ENCODE measurements around the gene TMCO4.
"Not testable (repeated sequence)": the region's sequence is repeated elsewhere in the genome, so short reads cannot be mapped to it uniquely, and the experiment has no call there.

Gene TMCO4

DNA sequence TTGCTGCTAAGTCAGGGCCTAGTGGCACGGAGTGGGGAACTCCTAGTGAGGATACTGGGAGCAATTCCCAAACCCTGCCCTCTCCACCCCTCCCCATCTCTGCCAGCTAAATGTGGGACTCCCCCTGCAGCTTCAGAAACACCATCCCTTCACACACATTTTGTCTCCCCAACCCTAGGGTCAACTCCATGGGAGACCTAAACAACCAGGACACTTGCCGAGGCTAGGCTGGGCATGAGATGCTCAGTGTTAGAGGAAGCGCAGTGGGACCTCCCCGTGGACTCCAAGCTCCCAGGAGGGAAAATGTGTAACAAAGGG, 13.9 kb upstream of the TMCO4 start:
- no peak for DNase-seq (ENCODE audit: low read depth)

- DNase-seq (ENCODE audit: low read depth), result no peak
Observed at GRCh38 chr1:19812875-19813642, 13.3 kb upstream of the TMCO4 start.

DNA sequence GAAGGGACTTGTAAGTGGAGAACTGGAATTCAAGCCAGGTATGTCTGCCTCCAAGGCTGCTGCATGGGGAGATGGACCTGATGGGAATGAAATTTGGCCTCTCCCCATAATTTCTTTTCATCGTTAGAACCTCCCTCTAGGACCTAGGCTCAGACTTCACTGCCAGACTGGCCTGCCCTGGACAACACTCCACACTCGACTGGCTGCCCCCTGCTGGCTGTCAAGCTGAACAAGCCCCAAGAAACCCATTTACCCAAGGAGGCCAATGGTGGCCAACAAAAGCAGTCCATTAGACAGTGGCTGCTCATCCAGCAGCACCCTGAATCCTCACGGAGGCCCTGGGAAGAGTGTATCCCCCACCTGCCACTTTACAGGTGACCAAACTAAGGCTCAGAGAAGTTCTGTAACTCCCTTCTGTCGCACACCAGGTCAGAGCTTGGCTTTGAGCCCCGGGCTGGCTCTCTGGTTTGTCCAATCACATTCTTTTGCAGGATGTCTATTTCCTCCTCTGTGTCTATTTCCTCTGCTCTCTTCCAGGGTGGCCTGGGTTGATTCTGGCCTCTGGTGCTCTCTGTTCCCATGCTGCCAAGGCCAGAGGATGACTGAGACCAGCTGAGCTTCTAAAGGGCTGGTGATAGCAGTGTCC, 11.6 kb upstream of the TMCO4 start:
- peak; percentile 32 for DNase-seq (ENCODE audit: low read depth)

DNA sequence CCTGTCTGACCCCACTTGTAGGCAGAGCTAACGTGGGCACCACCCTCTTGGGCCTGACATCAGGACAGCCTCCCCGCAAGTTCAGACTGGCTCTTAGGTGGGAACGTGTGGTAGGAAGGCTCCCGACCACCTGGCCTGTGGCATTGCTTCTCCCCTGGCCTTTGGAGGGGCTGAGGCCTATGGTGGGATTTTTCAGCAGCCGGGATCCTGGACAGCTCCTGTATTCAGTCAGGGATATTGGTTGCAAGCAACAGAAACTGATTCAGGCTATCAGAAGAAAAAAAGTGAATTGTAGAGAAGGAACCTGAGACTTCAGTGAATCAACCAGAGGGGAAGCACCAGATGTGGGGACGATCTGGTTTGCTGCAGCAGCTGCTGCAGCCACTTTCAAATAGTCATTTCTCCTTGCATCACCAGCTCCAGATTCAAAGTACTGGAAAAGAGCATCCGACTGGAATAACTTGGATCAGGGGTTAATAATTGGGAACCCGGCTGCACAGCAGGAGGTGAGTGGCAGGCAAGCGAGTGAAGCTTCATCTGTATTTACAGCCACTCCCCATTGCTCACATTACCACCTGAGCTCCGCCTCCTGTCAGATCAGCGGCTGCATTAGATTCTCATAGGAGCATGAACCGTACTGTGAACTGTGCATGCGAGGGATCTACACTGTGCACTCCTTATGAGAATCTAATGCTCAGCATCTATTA, 9.5 kb upstream of the TMCO4 start:
- DNase-seq (ENCODE audit: low read depth), result no peak

DNA sequence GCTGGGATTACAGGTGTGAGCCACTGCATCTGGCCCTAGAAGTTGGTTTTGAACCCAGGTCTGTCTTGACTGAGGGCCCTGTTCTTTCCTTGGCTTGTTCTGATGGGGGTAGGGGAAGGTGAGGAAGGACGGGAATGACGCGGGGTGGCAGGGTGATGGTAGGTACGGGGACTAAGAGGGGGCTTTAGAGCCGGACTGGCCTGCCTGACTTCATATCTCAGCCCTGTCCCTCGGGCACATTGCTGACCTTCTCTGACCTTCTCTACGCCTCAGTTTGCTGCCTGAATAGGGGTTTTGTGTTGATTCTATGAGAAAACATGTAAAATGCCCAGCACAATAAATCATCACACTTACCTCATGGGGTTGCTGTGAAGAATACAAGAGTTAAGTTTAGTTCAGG, 8.6 kb upstream of the TMCO4 start:
- no peak for DNase-seq (ENCODE audit: low read depth)

DNA sequence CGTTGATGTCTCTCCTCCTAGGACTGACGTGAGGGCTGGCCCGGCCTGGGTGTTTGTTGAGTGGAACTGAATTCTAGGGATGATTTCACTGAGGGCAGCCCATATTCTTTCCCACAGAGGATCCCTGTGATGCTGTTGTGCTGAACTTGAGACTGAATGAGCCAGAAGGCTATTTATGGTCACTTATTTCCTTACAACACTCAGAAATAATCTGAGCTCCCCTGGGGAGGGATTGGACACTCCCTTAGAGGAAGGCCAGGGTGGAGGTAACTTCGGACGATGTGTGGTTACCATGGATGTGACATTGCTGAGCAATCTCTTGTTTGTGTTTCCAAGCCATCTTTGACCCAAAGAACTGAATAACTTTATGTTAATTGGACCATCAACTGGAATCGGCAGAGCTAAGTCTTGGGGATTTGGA, 5.1 kb upstream of the TMCO4 start:
- DNase-seq (ENCODE audit: low read depth), result no peak

GRCh38 chr1:19802269-19802668, 2.6 kb upstream of the TMCO4 start:
- DNase-seq (ENCODE audit: low read depth), result no peak

- DNase-seq (ENCODE audit: low read depth), result peak; percentile 21
Observed at GRCh38 chr1:19800076-19800804, 524 bp upstream of the TMCO4 start.

GRCh38 chr1:19798486-19799229, 1.1 kb downstream of the TMCO4 start:
- no peak for DNase-seq (ENCODE audit: low read depth)

DNA sequence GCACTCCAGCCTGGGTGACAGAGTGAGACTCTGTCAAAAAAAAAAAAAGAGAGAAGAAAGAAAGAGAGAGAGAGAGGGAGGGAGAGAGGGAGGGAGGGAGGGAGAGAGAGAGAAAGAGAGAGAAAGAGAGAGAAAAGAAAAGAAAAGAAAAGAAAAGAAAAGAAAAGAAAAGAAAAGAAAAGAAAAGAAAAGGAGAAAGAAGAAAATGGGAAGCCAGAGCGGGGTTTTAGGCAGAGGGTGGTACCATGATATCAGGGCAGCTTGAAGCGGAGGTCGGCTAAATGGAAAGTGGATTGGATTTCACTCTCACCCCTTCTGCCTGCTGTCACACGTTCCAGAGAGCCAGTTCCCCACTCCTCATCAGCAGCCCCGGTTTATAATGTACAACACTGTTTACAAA, 1.9 kb downstream of the TMCO4 start:
- DNase-seq (ENCODE audit: low read depth), result no peak

DNA sequence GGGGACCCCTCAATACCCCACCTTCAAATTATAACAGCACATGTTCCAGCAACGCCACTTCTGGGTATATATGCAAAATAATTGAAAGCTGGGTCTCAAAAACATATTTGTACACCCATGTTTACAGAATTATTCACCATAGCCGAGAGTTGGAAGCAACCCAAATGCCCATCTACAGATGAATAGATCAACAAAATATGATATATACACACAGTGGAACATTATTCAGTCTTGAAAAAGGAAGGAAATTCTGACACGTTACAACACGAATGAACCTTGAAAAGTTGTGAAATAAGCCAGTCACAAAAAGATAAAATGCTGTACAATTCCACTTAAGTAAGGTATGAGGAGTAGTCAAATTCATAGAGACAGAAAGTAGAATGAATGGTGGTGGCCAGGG, 5.1 kb downstream of the TMCO4 start:
- no peak for DNase-seq (ENCODE audit: low read depth)

DNA sequence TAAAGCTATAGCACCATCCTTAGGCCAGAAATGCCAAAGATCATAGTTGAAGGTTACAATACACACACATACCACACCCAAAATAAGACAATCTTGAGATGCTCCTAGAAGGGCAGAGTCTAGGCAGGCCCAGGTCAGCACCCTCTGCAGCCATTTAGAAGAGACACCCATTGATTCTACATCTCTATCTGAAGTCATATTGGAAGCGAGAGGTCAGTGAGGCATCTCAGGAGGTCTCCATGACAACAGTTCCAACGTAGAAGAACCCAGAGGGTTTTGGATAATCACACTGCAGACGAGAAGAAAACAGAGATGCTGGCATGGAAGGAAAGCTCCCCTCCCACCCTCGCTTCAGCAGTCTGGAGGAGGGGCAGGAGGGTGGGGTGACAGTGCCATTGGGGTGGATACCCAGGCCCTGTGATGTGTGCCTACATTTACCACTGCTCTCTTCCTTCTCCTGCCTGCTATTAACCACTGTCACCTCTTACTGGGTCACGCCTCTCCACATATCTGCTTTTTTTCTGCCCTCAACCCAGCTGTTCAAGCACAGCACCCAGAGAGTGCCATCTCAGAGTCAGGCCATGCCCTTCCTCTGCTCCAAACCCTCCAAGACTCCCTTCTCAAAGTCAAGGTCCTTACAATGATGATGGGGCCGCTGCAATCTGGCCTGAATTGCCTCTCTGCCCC, 6.2 kb downstream of the TMCO4 start:
- no peak for DNase-seq (ENCODE audit: low read depth)

- DNase-seq (ENCODE audit: low read depth), result no peak
Observed at GRCh38 chr1:19792237-19793002, 7.3 kb downstream of the TMCO4 start.

DNA sequence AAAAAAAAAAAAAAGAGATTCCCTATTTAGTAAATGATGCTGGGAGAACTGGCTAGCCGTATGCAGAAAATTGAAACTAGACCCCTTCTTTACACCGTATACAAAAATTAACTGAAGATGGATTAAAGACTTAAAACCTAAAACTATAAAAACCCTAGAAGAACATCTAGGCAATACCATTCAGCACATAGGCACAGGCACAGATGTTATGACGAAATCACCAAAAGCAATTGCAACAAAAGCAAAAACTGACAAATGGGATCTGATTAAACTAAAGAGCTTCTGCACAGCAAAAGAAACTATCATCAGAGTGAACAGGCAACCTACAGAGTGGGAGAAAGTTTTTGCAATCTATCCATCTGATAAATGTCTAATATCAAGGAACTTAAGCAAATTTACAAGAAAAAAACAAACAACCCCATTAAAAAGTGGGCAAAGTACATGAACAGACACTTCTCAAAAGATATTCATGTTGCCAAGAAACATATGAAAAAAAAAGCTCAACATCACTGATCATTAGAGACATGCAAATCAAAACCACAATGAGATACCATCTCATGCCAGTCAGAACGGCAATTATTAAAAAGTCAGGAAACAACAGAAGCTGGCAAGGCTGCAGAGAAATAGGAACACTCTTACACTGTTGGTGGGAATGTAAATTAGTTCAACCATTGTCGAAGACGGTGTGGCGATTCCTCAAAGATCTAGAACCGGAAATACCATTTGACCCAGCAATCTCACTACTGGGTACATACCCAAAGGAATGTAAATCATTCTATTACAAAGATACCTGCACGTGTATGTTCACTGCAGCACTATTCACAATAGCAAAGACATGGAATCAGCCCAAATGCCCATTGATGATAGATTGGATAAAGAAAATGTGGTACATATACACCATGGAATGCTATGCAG, 9.4 kb downstream of the TMCO4 start:
- not testable (repeated sequence) for DNase-seq (ENCODE audit: low read depth)

DNA sequence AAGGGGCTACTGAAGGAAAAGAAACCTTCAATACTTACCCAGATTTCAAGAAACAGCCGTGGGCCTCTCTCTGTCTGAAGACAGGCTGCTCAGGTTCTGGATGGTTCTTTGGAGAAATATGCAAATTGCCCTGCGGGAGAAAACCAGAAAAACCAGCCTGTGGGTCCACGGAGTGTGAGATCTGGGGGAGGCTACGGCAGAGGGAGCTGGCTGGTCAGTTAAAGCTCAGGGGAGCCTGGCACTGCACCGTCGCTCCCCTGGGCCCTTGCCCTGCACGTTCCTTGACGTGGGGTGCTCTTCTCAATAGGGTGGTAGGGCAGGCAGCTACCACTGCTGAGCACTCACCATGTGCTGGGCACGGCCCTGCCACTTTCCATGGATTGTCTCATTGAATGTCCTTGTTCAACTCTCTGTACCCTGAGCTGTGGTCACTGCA, 12.7 kb downstream of the TMCO4 start:
- DNase-seq (ENCODE audit: low read depth), result no peak

DNA sequence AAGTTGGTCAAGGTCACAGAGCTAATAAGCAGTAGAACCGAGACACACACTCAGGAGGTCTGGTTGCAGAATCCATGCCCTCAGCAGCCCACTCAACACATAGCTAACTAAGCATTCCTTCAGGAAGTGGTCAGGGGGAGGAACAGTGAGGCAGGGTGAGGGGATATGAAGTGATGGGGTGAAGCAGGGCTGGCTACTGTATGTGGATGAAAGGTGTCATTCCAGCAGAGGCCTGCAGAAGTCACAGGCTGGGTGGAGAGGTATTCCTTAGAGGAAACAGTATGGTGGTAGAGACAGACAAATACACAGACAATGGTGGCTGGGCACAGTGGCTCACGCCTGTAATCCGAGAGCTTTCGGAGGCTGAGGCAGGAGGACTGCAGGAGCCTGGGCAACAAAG, 14.1 kb downstream of the TMCO4 start:
- DNase-seq (ENCODE audit: low read depth), result no peak

DNA sequence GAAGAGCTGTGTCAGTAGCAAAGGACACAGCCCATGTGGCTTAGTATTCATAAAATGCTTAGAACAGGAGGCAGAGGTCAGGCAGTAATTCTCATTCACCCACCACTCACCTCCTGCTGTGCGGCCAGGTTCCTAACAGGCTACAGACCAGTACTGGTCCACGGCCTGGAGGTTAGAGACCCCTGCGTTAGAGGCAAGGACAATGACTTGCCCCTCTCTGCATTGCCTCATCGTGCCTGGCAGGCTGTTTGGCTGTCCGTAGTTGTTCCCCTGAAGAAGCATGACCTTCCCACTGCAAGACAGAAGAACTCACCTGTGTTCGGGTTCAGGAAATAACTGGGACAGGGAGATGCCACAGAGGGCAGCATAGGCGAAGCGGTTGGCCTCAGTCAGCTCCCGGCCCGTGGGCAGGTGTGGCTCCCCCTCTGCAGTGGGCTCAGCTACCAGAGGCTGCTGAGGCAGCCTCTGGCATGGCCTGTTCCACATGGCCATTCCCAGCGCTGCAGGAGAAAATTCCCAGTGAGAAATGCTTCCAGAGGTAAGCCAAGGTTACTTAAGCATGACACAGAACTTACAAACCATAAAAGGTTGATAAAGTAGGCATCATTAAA, 19.3 kb downstream of the TMCO4 start:
- no peak for DNase-seq (ENCODE audit: low read depth)

DNA sequence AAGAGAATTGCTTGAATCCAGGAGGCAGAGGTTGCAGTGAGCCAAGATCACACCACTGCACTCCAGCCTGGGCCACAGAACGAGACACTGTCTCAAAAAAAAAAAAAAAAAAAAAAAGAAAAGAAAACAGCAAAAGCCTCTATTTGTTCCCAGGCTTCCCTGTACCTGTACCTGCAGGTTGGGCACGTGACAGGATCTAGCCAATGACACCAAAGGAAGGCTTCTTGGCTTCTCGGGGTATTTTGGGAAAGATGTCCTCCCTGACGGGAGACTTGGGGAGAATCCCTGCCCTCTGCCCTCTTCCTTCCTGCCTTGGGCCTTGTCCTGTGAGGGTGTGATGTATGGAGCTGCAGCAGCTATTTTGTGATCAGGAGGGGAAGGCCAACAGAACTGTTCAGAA, 22.8 kb downstream of the TMCO4 start:
- DNase-seq (ENCODE audit: low read depth), result no peak

- no peak for DNase-seq (ENCODE audit: low read depth)
Observed at GRCh38 chr1:19776287-19776686, 23.4 kb downstream of the TMCO4 start.
